ENCODE data around the gene ATP9B.

The ATP9B gene

DNA sequence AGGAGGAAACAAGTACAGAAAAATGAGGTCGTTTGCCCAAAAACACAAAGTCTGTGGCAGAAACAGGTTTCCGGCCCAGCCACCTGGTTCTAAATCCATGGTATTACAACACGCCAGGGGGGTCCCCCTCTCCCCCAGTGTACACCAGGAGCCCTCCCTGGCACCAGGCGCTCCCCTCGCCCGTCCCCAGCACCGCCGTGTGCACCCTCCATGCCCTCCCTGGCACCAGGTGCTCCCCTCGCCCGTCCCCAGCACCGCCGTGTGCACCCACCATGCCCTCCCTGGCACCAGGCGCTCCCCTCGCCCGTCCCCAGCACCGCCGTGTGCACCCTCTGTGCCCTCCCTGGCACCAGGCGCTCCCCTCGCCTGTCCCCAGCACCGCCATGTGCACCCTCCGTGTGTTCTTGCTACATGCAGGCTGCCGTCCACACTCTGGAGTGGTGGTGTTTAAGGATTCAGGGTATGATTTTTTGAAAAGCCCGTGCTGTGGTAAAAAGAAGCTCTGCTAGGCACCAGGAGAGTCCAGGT, 266.7 kb downstream of the ATP9B start:
- no peak for TF ChIP-seq SIN3A (IDR thresholded peaks at IDR 0.05; ENCODE audit: borderline replicate concordance, insufficient read depth, low read length)
- TF ChIP-seq TAF1 (IDR thresholded peaks at IDR 0.05; ENCODE audit: borderline replicate concordance, insufficient read depth, low read length): no peak
- no peak for TF ChIP-seq REST (IDR thresholded peaks at IDR 0.05; ENCODE audit: insufficient read depth in 1 of 2, low read depth in 2 of 2, low read length in 2 of 2)
- no peak for TF ChIP-seq POLR2AphosphoS5 (IDR thresholded peaks at IDR 0.05; ENCODE audit: low read depth, low read length)
- TF ChIP-seq FOXP2 (optimal IDR thresholded peaks at IDR 0.05; ENCODE audit: borderline replicate concordance, extremely low read depth, extremely low read length, insufficient read depth): no peak

GRCh38 chr18:79336556-79337142, 267.5 kb downstream of the ATP9B start:
- TF ChIP-seq TAF1 (IDR thresholded peaks at IDR 0.05; ENCODE audit: borderline replicate concordance, insufficient read depth, low read length) (no peak), POLR2AphosphoS5 (IDR thresholded peaks at IDR 0.05; ENCODE audit: low read depth, low read length) (no peak), SIN3A (IDR thresholded peaks at IDR 0.05; ENCODE audit: borderline replicate concordance, insufficient read depth, low read length) (no peak), REST (IDR thresholded peaks at IDR 0.05; ENCODE audit: insufficient read depth in 1 of 2, low read depth in 2 of 2, low read length in 2 of 2) (no peak), FOXP2 (optimal IDR thresholded peaks at IDR 0.05; ENCODE audit: borderline replicate concordance, extremely low read depth, extremely low read length, insufficient read depth) (no peak)

GRCh38 chr18:79337184-79337583, 268.0 kb downstream of the ATP9B start:
- TF ChIP-seq REST (IDR thresholded peaks at IDR 0.05; ENCODE audit: insufficient read depth in 1 of 2, low read depth in 2 of 2, low read length in 2 of 2) (no peak), TAF1 (IDR thresholded peaks at IDR 0.05; ENCODE audit: borderline replicate concordance, insufficient read depth, low read length) (no peak)

DNA sequence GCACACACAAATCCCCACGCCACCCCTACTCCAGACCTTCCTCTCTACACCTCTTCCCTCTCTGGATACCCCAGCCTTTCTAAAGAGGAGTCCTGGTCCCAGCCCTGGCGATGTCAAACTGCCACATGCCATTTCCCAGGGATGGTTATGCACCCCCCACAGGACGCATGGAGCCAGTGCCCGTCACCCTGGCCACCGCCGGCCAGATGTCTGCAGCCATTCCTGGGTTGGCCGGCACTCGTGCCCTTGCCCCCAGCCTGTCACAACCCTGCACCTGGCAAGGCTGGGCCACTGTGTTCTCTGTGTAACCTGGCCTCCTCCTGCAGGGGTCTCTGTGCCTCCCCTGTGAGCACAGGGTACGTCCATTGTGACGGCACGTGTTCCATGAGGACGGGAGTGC, 268.4 kb downstream of the ATP9B start:
- no peak for TF ChIP-seq FOXP2 (optimal IDR thresholded peaks at IDR 0.05; ENCODE audit: borderline replicate concordance, extremely low read depth, extremely low read length, insufficient read depth)
- TF ChIP-seq SIN3A (IDR thresholded peaks at IDR 0.05; ENCODE audit: borderline replicate concordance, insufficient read depth, low read length): no peak
- no peak for TF ChIP-seq POLR2AphosphoS5 (IDR thresholded peaks at IDR 0.05; ENCODE audit: low read depth, low read length)
- no peak for TF ChIP-seq REST (IDR thresholded peaks at IDR 0.05; ENCODE audit: insufficient read depth in 1 of 2, low read depth in 2 of 2, low read length in 2 of 2)
- no peak for TF ChIP-seq TAF1 (IDR thresholded peaks at IDR 0.05; ENCODE audit: borderline replicate concordance, insufficient read depth, low read length)
